Smooth muscle cell (in vitro differentiated cells): ENCODE measurements around the gene RPP25L. TPM values are rescaled to one million over a fixed set of nuclear protein-coding genes. Genes with fewer than 3 reads are reported as not detected.
A peak's percentile ranks its signal among the peaks of the same experiment; 100 is the strongest.

Source experiments
- DNase-seq: peaks from one replicate; lab custom pipeline; 2025; ENCODE audit not compliant: unreplicated experiment; lab: John Stamatoyannopoulos, UW
- H2AFZ ChIP-seq: fragments of 200-600 bp; sonication (generic); 2 replicates; pipeline ENCODE4 v1.6.0; 2016; ENCODE audit warnings: antibody characterized with exemption, low read depth, mild to moderate bottlenecking
- H3F3A ChIP-seq: fragments of 200-600 bp; sonication (generic); 2 replicates; pipeline ENCODE4 v1.6.0; 2017; ENCODE audit warnings: antibody characterized with exemption, low read depth
- H3K27ac ChIP-seq: fragments of 200-600 bp; sonication (generic); 2 replicates; pipeline ENCODE4 v1.5.1; 2016; ENCODE audit warnings: low read depth, mild to moderate bottlenecking
- H3K27me3 ChIP-seq: fragments of 200-600 bp; sonication (generic); 2 replicates; pipeline ENCODE4 v1.6.1; 2016; ENCODE audit warnings: low read depth, mild to moderate bottlenecking
- H3K36me3 ChIP-seq: fragments of 200-600 bp; sonication (generic); 2 replicates; pipeline ENCODE4 v1.5.1; 2016; ENCODE audit warnings: low read depth
- H3K4me1 ChIP-seq: fragments of 200-600 bp; sonication (generic); 2 replicates; pipeline ENCODE4 v1.5.1; 2016; ENCODE audit warnings: low read depth
- H3K4me2 ChIP-seq: fragments of 200-600 bp; sonication (generic); 2 replicates; pipeline ENCODE4 v1.6.0; 2016; ENCODE audit warnings: mild to moderate bottlenecking
- H3K4me3 ChIP-seq: fragments of 200-600 bp; sonication (generic); 2 replicates; pipeline ENCODE4 v1.5.1; 2016; ENCODE audit warnings: mild to moderate bottlenecking
- H3K79me2 ChIP-seq: fragments of 200-600 bp; sonication (generic); 2 replicates; pipeline ENCODE4 v1.6.0; 2016; ENCODE audit warnings: low read depth, mild to moderate bottlenecking
- H3K9ac ChIP-seq: fragments of 200-600 bp; sonication (generic); 2 replicates; pipeline ENCODE4 v1.6.0; 2016; ENCODE audit warnings: low read depth
- H3K9me3 ChIP-seq: fragments of 200-600 bp; sonication (generic); replicated peaks from 2 replicates; pipeline ENCODE4 v1.5.1; 2016; ENCODE audit warnings: low read depth
- H4K20me1 ChIP-seq: fragments of 200-600 bp; sonication (generic); 2 replicates; pipeline ENCODE4 v1.6.0; 2016; ENCODE audit warnings: low read depth
- WGBS: methylation state at CpG from one replicate; pipeline ENCODE4 v1.1.7; 2016; ENCODE audit warnings: low lambda C conversion rate; 5-methylcytosine and 5-hydroxymethylcytosine counted together
- polyA plus RNA-seq: library from polyadenylated mRNA; unstranded; fragments of >200 nt; fragmentation: Nextera tagmentation; extraction: Ambion mirVana; gene quantifications from 2 replicates; pipeline ENCODE4 v1.2.1, GENCODE V29; 2016
- total RNA-seq: library from RNA; depleted of rRNA; stranded (reverse); fragments of >200 nt; gene quantifications from 2 replicates; pipeline ENCODE4 v1.2.3, GENCODE V29; 2014
- TF ChIP-seq, protein P1 (sequence below): fragments of 200-600 bp; sonication (generic); IDR thresholded peaks from 2 replicates; pipeline ENCODE4 v1.5.1; 2017; ENCODE audit warnings: borderline replicate concordance, mild to moderate bottlenecking, antibody characterized with exemption; ENCODE audit not compliant: insufficient read depth, poor library complexity, severe bottlenecking

Gene RPP25L
- total and polyA plus RNA-seq, 2 experiments from 2014 or later, result 10.9 to 27.5 TPM

DNA sequence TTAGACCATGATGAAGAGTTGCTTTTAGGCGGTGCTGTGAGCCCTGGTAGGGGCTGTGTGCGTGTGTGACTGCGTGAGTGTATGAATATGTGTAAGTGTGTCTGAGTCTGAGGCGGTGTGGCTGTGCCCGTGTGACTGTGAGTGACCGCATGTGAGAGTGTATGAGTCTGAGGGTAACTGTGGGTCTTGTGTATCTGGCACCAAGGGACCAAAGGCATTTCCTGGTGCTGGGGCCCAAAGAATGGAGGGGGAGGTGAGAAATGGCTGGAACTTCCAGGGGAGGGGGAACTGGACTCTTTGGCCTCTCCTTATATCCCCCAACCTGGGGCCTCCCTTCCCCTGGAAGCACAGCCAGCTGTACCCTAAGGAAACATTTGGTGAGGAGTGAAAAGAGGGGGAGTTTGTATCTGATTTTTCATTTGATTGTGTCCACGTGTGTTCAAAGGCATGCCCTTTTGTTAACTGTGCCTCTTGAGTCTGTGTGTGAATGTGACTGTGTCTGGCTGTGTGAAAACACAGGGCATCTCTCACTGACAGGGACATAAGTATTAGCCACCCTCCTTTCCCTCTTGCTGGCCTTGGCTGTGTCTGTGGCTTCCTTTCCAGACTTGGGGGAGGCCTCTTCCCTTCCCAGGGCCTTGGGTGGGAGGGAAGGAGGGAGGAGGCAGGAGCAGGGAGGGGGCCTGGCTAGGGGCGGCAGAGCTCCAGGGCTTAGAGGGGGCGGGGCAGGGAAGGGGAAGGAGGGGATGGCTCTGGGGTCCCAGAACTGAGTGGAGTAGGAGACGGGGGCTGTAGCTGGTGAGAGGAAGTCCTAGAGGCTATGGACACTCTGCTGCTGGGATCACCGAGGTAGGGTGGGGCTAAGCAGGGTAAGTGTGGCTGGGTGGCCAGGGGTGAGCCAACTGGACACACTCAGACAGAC lies 41.5 kb upstream of the RPP25L start:
- Histone ChIP-seq H3K4me1 (peaks cover 19% of the 10 kb centered on the region), H2AFZ (no peak overlapping the region), H3F3A (peaks cover 17% of the 10 kb centered on the region), H3K27ac (peak overlapping the region; percentile 79), H3K36me3 (no peaks in the 10 kb centered on the region), H3K4me3 (peak overlapping the region; percentile 48), H3K27me3 (no peaks in the 10 kb centered on the region), H3K79me2 (peaks cover 8% of the 10 kb centered on the region), H3K4me2 (peak overlapping the region; percentile 86), H3K9ac (peak overlapping the region; percentile 76), H4K20me1 (no peaks in the 10 kb centered on the region), H3K9me3 (no peaks in the 10 kb centered on the region)
- WGBS, result 22% methylated on average over 9 of the region's 11 CpGs
- DNase-seq, result no peak
- TF ChIP-seq, protein P1, sequence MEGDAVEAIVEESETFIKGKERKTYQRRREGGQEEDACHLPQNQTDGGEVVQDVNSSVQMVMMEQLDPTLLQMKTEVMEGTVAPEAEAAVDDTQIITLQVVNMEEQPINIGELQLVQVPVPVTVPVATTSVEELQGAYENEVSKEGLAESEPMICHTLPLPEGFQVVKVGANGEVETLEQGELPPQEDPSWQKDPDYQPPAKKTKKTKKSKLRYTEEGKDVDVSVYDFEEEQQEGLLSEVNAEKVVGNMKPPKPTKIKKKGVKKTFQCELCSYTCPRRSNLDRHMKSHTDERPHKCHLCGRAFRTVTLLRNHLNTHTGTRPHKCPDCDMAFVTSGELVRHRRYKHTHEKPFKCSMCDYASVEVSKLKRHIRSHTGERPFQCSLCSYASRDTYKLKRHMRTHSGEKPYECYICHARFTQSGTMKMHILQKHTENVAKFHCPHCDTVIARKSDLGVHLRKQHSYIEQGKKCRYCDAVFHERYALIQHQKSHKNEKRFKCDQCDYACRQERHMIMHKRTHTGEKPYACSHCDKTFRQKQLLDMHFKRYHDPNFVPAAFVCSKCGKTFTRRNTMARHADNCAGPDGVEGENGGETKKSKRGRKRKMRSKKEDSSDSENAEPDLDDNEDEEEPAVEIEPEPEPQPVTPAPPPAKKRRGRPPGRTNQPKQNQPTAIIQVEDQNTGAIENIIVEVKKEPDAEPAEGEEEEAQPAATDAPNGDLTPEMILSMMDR, result no peak

DNA sequence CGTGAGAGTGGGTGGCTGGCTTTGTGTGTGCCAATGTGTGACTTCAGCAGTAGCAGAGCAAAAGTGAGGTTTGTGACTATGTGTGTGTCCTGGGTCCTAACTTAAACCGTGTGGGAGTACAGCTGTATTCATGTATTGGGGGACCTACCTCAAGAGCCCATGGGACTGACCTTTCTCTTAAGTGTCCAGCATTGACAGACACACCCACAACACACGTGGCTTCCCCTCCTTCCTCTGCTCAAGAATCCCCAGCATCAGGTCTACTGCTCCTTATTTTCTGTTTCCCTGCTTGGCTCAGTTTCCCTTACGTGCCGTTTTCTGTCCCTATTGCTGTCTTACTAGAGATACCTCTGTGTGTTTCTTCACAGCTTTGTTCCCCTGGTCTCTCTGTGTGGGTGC lies 40.7 kb upstream of the RPP25L start:
- H2AFZ ChIP-seq, result no peak overlapping the region
- H3K4me3 ChIP-seq, result peak overlapping the region; percentile 48
- TF ChIP-seq, protein P1, result no peak
- peak overlapping the region; percentile 79 for H3K27ac ChIP-seq
- peak overlapping the region; percentile 76 for H3K9ac ChIP-seq
- no peaks in the 10 kb centered on the region for H3K27me3 ChIP-seq
- H3K79me2 ChIP-seq, result peaks cover 16% of the 10 kb centered on the region
- DNase-seq, result no peak
- peaks cover 22% of the 10 kb centered on the region for H3K4me1 ChIP-seq
- H3K36me3 ChIP-seq, result no peaks in the 10 kb centered on the region
- no peaks in the 10 kb centered on the region for H3K9me3 ChIP-seq
- no peaks in the 10 kb centered on the region for H4K20me1 ChIP-seq
- 50% methylated on average over 5 of the region's 5 CpGs for WGBS
- peak overlapping the region; percentile 86 for H3K4me2 ChIP-seq
- H3F3A ChIP-seq, result peaks cover 17% of the 10 kb centered on the region

DNA sequence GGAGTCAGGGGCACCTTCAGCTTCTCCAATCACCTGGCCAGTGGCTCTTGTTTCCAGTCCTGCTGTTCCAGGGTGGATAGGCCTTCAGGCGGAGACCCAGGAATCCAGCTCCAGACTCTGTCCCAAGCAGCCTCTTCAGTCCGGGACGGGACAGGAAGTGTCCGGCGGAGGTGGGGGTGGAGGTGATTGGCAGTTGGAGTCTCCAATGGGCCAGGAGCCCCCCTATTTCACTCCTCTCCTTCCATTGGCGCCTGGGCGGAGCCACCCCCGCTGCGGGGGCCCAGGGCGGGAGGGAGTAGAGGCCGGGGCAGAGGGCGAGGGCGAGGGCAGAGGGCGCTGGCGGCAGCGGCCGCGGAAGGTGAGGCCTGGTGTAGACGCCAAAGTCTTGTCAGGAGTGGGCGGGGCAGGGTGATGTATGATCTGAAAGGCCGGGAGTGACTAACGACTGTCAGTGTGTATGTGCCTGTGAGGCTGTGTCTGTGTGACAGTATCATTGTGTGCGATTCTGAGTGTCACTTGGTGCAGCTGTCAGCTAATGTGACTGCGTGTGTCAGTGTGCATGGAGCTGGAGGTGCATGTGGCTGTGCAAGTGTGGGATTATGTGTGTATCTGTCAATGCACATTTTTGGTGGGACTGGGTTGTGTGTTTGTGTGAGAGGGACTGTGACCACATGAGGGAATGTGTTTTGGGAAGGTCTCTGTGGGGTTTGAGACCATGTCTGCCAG lies 40.1 kb upstream of the RPP25L start, which contains the start of gene IL11RA:
IL11RA (plus strand) TSS at position 310 of the 726 bp plus-strand sequence. CDS start 3,033 bp downstream, outside the sequence.
- Histone ChIP-seq H3K27me3 (no peaks in the 10 kb centered on the region), H3K27ac (peak within 1 kb of the TSS; percentile 79), H2AFZ (peak within 1 kb of the TSS; percentile 71), H4K20me1 (no peaks in the 10 kb centered on the region), H3K9ac (peak within 1 kb of the TSS; percentile 76), H3K4me1 (peaks cover 27% of the 10 kb centered on the region), H3K9me3 (no peaks in the 10 kb centered on the region), H3K4me3 (peak within 1 kb of the TSS; percentile 48), H3K4me2 (peak within 1 kb of the TSS; percentile 86), H3K36me3 (no peaks in the 10 kb centered on the region), H3K79me2 (peaks cover 21% of the 10 kb centered on the region), H3F3A (peaks cover 17% of the 10 kb centered on the region)
- TF ChIP-seq, protein P1, result no peak
- DNase-seq, result peak; percentile 55
- 3% methylated on average over 24 of the region's 24 CpGs for WGBS
